Sigmoid colon (tissue), 7 donors: ENCODE measurements around the gene SAPCD1. TPM values are rescaled to one million over a fixed set of nuclear protein-coding genes. Genes with fewer than 3 reads are reported as not detected.

Experiments used
- DNase-seq: peaks from one replicate; pipeline ENCODE4 v3.0.0-alpha.2; 2019
- H3K27ac ChIP-seq, 4 donors: fragments of 200-600 bp; sonication (generic); one replicate each; pipeline ENCODE4 v1.5.1; 2016 to 2019; ENCODE audit warnings: mild to moderate bottlenecking in 1 of 4
- H3K27me3 ChIP-seq, 3 donors: fragments of 200-600 bp; sonication (generic); one replicate each; pipeline ENCODE4 v1.5.1; 2019; ENCODE audit warnings: mild to moderate bottlenecking in 1 of 3
- H3K36me3 ChIP-seq, 4 donors: fragments of 200-600 bp; sonication (generic); one replicate each; pipeline ENCODE4 v1.5.1; 2016 to 2019
- H3K4me1 ChIP-seq, 4 donors: fragments of 200-600 bp; sonication (generic); one replicate each; pipeline ENCODE4 v1.5.1; 2017 to 2019
- H3K4me3 ChIP-seq, 4 donors: fragments of 200-600 bp; sonication (generic); one replicate each; pipeline ENCODE4 v1.5.1; 2017 to 2019; ENCODE audit warnings: mild to moderate bottlenecking in 2 of 4, moderate library complexity in 1 of 4
- H3K9me3 ChIP-seq, 4 donors: fragments of 200-600 bp in 3 of 4; sonication (generic) in 3 of 4; one replicate each; pipeline versions ENCODE4 v1.5.1 to v1.6.1; 2013 to 2019
- EP300 ChIP-seq, 4 donors: sonication (generic); formaldehyde crosslinking; IDR thresholded peaks; one replicate each; pipeline ENCODE4 v1.6.1; 2017; ENCODE audit warnings: antibody characterized with exemption in 4 of 4
- POLR2A ChIP-seq, 2 donors: fragments of 450-650 bp; IDR thresholded peaks; one replicate each; pipeline ENCODE4 v1.6.1; 2016; ENCODE audit warnings: antibody characterized with exemption in 2 of 2, mild to moderate bottlenecking in 2 of 2, moderate library complexity in 2 of 2
- POLR2AphosphoS5 ChIP-seq, 4 donors: sonication (generic); formaldehyde crosslinking; IDR thresholded peaks; one replicate each; pipeline ENCODE4 v1.6.1; 2017; ENCODE audit warnings: antibody characterized with exemption in 4 of 4
- WGBS, 2 donors: extraction: QIAGEN DNeasy Blood & Tissue Kit; methylation state at CpG; one replicate each; pipeline ENCODE4 v1.1.7; 2013; 5-methylcytosine and 5-hydroxymethylcytosine counted together
- intact Hi-C: fragments of 100-400 bp; cut with DNase I; formaldehyde crosslinking; loops from one replicate; pipeline ENCODE4 v1.15.1; 2023
- polyA plus RNA-seq, 3 donors: library from polyadenylated mRNA; stranded (reverse); fragments of 200-250 nt; gene quantifications; one replicate each; pipeline ENCODE4 v1.2.3, GENCODE V29; 2013
- total RNA-seq, 4 donors: library from RNA; depleted of rRNA; stranded (reverse); fragments of >200 nt; gene quantifications; one replicate each; pipeline ENCODE4 v1.1.0, GENCODE V29; 2016
- TF ChIP-seq, protein P1 (sequence below), 4 experiments: fragments of 450-650 bp in 3 of 4; fragments of 200-600 bp in 1 of 4; IDR thresholded peaks; one replicate each; pipeline ENCODE4 v1.5.1; 2016 to 2019; ENCODE audit warnings: antibody characterized with exemption in 4 of 4, mild to moderate bottlenecking in 3 of 4, moderate library complexity in 2 of 4
- donor health status: healthy with polysubstance abuse.
- donor health status: Bipolar disorder and iron deficiency.
- donor health status: healthy.

The SAPCD1 gene
- total and polyA plus RNA-seq, 7 donors = 1.2 to 8.7 (median 4.2) TPM; not detected in 2

DNA sequence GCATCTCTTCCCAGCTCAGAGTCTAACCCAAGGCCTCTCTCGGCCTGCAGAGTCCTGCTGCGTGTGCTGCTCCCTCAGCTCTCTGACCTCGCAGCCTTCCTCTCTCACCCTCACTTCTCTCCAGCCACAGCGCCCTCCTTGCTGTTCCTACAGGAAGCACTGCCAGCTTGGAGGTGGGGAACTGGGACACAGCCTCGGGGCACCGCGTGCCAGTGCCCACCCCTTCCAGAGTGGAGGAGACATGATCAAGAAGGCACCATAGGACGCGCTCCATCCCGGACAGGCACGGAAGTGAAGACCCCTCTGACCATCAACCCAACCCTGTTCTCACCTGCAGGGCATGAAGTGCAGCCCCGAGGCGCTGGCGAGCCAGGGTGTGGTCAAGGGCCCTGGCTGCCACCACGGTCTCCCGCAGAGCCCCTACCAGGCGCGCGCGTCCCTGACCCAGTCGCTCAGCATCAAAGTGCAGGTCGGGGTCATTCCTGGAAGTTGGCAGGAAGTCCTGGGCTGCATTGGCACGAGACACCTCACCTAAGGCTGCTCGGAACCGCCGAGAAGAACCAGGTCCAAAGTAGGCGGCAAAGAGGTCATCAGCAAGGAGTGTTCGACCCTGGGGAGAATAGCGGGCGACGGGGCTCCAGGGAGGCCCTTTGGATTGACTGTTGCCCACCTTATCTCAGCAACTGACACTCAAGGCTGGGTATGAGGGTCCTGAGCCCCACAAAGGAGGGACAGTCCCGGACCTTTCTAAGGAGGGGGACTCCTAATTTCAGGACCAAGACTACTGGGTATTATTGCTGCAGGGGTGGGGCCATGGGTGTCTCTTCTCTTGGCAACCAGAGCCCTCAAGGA lies 13.4 kb downstream of the SAPCD1 start:
- H3K4me1 ChIP-seq = peaks cover 0 to 10% (median 10%) of the 10 kb centered on the region in 4 donors
- no peaks in the 10 kb centered on the region for H3K9me3 ChIP-seq
- no peaks in the 10 kb centered on the region for H3K27me3 ChIP-seq
- WGBS, 2 donors = 66 to 90% methylated on average over 32 of the region's 32 CpGs
- no peak overlapping the region for H3K27ac ChIP-seq
- peaks cover 0 to 25% (median 21%) of the 10 kb centered on the region in 4 donors for H3K36me3 ChIP-seq
- TF ChIP-seq, protein P1, sequence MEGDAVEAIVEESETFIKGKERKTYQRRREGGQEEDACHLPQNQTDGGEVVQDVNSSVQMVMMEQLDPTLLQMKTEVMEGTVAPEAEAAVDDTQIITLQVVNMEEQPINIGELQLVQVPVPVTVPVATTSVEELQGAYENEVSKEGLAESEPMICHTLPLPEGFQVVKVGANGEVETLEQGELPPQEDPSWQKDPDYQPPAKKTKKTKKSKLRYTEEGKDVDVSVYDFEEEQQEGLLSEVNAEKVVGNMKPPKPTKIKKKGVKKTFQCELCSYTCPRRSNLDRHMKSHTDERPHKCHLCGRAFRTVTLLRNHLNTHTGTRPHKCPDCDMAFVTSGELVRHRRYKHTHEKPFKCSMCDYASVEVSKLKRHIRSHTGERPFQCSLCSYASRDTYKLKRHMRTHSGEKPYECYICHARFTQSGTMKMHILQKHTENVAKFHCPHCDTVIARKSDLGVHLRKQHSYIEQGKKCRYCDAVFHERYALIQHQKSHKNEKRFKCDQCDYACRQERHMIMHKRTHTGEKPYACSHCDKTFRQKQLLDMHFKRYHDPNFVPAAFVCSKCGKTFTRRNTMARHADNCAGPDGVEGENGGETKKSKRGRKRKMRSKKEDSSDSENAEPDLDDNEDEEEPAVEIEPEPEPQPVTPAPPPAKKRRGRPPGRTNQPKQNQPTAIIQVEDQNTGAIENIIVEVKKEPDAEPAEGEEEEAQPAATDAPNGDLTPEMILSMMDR (IDR thresholded peaks at IDR 0.05) = no peak
- TF ChIP-seq POLR2AphosphoS5 (IDR thresholded peaks at IDR 0.05) (no peak), POLR2A (IDR thresholded peaks at IDR 0.05) (no peak), EP300 (IDR thresholded peaks at IDR 0.05) (no peak)
- intact Hi-C loops = no loop called here
- DNase-seq = no peak
- no peak overlapping the region for H3K4me3 ChIP-seq

DNA sequence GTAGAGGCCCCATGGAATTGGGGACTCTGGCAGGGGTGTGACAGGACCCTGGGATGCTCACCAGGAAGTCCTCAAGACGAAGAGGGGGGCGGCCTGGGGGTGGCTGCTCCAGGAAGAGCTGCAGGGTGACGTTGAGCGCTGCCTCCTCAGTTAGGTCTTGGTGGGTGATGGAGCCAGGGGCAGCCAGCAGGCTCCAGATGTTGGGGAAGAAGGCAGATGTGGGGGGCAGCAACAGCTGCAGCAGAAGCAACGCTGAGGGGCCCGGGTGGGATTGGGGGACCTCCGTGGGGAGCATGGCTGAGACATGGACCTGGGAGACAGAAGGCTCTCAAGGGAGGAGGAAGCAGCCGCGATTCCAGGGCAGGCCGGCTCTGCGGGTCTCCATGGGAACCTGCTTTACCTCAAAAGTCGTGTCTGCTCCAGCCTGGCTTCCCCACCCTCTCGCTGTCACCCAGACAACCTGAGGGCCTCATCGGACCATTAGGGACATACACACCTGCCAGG lies 14.1 kb downstream of the SAPCD1 start:
- intact Hi-C loops = no loop called here
- Histone ChIP-seq H3K4me1 (peaks cover 0 to 10% (median 10%) of the 10 kb centered on the region in 4 donors), H3K36me3 (peaks cover 0 to 32% (median 25%) of the 10 kb centered on the region in 4 donors), H3K27me3 (no peaks in the 10 kb centered on the region), H3K4me3 (no peak overlapping the region), H3K27ac (no peak overlapping the region), H3K9me3 (no peaks in the 10 kb centered on the region)
- 25 to 26% methylated on average over 14 of the region's 14 CpGs for WGBS, 2 donors
- no peak for TF ChIP-seq EP300 (IDR thresholded peaks at IDR 0.05)
- no peak for TF ChIP-seq POLR2AphosphoS5 (IDR thresholded peaks at IDR 0.05)
- TF ChIP-seq, protein P1 (IDR thresholded peaks at IDR 0.05) = no peak
- TF ChIP-seq POLR2A (IDR thresholded peaks at IDR 0.05) = no peak
- DNase-seq = no peak

DNA sequence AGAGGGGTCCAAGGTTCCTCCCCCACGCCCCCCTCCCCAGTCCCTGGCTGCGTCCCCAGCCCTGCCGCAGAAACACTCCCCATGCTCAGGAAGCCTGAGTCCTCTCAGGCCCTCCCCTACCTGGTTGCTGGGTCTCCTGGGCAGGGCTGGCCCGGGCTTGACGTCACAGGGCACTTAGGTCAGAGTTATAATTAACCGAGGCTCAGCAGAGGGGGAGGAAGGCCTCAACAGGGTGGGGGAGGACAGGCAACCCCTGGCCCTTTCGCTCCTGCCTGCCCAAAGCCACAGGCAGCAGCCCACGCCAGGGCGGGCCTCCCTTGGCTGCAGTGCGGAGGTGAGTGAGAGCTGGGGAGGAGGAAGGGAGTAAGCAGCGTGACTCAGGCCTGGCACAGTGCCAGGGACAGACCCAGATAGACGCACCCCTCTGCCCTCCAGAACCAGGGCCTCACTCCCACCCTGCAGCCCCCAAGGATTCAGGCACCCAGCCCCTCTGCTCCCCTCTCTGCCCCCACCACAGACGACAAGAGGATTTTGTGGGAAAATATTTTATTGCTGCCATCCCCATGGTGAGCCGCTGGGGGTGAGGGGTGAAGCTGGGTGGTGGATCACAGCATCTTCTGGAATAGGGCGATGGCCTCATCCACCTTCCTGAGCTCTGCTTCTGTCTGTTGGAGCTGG lies 14.7 kb downstream of the SAPCD1 start, which contains the start of gene VWA7:
Gene VWA7 (minus strand): TSS at position 340 of the 678 bp plus-strand sequence. CDS start 549 bp downstream, outside the sequence.
- intact Hi-C loops = no loop called here
- H3K27me3 ChIP-seq = no peaks in the 10 kb centered on the region
- no peak for DNase-seq
- H3K4me1 ChIP-seq = peaks cover 0 to 10% (median 10%) of the 10 kb centered on the region in 4 donors
- peak within 1 kb of the TSS in 1 of 4 donors; percentile 5 for H3K27ac ChIP-seq
- no peaks in the 10 kb centered on the region for H3K9me3 ChIP-seq
- 9 to 14% methylated on average over 15 of the region's 15 CpGs for WGBS, 2 donors
- no peak within 1 kb of the TSS for H3K4me3 ChIP-seq
- H3K36me3 ChIP-seq = peaks cover 3 to 38% (median 31%) of the 10 kb centered on the region in 4 donors
- peak in 2 of 4 donors; percentile 22 to 39 for TF ChIP-seq POLR2AphosphoS5 (IDR thresholded peaks at IDR 0.05)
- TF ChIP-seq, protein P1 (IDR thresholded peaks at IDR 0.05) = no peak

DNA sequence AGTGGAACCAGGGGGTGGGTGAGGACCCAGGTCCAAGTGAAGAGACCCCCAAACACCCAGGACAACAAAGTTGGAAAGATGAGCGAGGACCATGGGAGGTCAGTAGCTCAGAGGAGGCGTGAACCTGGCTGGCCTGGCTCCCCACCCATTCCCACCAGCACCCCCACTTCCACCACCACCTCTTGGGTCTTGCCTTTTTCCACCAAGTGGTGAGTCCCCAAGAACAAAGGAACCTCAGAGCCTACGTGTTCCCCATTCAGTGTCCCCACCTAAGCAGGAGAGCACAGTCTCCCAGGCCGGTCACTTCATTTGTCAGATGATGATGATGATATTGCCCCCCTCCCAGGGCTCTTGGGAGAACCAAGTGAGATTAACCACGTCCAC lies 15.2 kb downstream of the SAPCD1 start:
- TF ChIP-seq EP300 (IDR thresholded peaks at IDR 0.05) = no peak
- TF ChIP-seq POLR2AphosphoS5 (IDR thresholded peaks at IDR 0.05) = no peak
- no peak for TF ChIP-seq POLR2A (IDR thresholded peaks at IDR 0.05)
- TF ChIP-seq, protein P1 (IDR thresholded peaks at IDR 0.05) = no peak
- intact Hi-C loops = no loop called here
- no peak overlapping the region for H3K27ac ChIP-seq

More for the DNA sequence above, 15.2 kb downstream of the SAPCD1 start:
- peaks cover 8 to 43% (median 36%) of the 10 kb centered on the region in 4 donors for H3K36me3 ChIP-seq
- H3K4me3 ChIP-seq = no peak overlapping the region
- no peak for DNase-seq
- no peaks in the 10 kb centered on the region for H3K9me3 ChIP-seq
- peaks cover 0 to 10% (median 10%) of the 10 kb centered on the region in 4 donors for H3K4me1 ChIP-seq
- no peaks in the 10 kb centered on the region for H3K27me3 ChIP-seq
- WGBS, 2 donors = 89 to 90% methylated on average over 5 of the region's 5 CpGs
